ENCODE data around the gene SMURF2. TPM values are rescaled to one million over a fixed set of nuclear protein-coding genes. Genes with fewer than 3 reads are reported as not detected.

Gene SMURF2
- total RNA-seq, 4 donors from 2014 or later, result 30.5 to 52.7 (median 44.1) TPM

DNA sequence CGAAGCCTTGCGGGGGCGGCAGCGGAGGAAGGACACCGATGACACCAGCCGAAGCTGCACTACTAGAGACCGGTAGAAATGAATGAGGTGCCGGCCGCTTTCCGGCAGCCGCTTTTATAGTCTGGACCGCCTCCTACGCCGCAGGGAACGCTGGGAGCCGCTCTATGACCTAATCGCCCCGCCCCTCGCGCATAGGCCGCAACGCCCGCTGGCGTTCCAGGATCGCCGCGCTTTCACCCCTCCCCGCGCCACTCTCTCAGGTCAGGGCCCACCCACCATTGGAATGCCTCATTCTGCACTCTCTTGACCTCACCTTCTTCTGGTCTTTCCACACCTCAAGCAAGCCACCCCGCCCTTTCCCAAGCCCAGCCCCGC is 155.9 kb downstream of the SMURF2 start, which contains the start of gene DDX5:
DDX5 (minus strand) TSS at position 89 of the 375 bp plus-strand sequence. CDS start 170 bp downstream, outside the sequence.
- Histone ChIP-seq H3K27me3 (no peaks in the 10 kb centered on the region), H3K27ac (replicated peaks in 1 of 4) (peak within 1 kb of the TSS; percentile 99 to 100 (median 99)), H3K4me3 (peak within 1 kb of the TSS; percentile 77 to 94 (median 90)), H3K4me1 (peaks cover 55 to 71% (median 60%) of the 10 kb centered on the region in 4 donors), H3K9me3 (no peaks in the 10 kb centered on the region), H3K36me3 (peaks cover 38 to 61% (median 54%) of the 10 kb centered on the region in 4 donors)
- WGBS, result 0% methylated on average over 5 of the region's 31 CpGs
- TF ChIP-seq POLR2AphosphoS5 (IDR thresholded peaks at IDR 0.05) (peak; percentile 92 to 99), POLR2A (IDR thresholded peaks at IDR 0.05; ENCODE audit: low read depth) (peak; percentile 98), EP300 (IDR thresholded peaks at IDR 0.05) (no peak)
- TF ChIP-seq, protein P1, sequence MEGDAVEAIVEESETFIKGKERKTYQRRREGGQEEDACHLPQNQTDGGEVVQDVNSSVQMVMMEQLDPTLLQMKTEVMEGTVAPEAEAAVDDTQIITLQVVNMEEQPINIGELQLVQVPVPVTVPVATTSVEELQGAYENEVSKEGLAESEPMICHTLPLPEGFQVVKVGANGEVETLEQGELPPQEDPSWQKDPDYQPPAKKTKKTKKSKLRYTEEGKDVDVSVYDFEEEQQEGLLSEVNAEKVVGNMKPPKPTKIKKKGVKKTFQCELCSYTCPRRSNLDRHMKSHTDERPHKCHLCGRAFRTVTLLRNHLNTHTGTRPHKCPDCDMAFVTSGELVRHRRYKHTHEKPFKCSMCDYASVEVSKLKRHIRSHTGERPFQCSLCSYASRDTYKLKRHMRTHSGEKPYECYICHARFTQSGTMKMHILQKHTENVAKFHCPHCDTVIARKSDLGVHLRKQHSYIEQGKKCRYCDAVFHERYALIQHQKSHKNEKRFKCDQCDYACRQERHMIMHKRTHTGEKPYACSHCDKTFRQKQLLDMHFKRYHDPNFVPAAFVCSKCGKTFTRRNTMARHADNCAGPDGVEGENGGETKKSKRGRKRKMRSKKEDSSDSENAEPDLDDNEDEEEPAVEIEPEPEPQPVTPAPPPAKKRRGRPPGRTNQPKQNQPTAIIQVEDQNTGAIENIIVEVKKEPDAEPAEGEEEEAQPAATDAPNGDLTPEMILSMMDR (IDR thresholded peaks at IDR 0.05), result no peak
- DNase-seq (ENCODE audit: extremely low spot score), result peak; percentile 100
- intact Hi-C loops (cut with DNase I), result no loop called here

DNA sequence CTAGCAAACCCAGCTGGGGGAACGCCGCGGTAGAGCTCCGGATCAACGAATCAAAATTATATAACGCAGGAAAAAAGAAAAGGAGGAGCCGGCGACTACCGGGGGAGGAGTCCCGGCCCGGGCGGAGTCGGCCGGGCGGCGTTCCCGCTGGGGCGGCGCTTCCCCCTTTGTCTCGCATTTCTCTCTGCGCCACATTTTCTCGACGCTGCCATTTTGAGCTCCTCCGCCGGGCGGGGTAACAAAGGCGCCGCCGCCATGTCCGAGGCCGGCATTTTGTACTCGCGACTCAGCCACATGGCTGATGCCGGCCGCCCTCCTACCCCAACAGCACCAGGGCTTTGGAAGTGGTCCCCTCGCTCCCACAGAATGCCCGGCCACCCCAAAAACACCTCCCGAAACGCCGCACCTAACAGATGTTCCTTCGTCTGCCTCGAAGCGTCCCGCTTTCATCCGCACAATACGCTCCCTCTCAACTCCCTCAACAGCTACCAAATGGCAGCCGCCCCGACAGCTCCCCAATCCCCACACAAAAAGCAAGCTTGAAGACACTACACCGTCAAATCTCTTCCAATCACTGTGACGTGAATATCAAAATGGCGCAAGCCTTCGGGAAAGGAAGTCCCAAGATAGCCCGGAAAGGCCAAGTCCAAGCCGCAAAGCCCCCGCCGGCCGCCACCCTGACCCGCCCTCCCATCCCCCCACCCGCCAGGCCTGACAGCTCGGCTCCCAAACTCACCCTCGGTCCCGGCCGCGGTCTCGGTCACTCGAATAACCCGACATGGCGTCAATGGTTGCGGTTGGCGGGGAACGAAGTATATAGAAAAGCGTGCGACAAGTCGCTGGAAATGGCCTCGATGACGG is 156.5 kb downstream of the SMURF2 start:
- peaks cover 55 to 75% (median 66%) of the 10 kb centered on the region in 4 donors for H3K4me1 ChIP-seq

DNA sequence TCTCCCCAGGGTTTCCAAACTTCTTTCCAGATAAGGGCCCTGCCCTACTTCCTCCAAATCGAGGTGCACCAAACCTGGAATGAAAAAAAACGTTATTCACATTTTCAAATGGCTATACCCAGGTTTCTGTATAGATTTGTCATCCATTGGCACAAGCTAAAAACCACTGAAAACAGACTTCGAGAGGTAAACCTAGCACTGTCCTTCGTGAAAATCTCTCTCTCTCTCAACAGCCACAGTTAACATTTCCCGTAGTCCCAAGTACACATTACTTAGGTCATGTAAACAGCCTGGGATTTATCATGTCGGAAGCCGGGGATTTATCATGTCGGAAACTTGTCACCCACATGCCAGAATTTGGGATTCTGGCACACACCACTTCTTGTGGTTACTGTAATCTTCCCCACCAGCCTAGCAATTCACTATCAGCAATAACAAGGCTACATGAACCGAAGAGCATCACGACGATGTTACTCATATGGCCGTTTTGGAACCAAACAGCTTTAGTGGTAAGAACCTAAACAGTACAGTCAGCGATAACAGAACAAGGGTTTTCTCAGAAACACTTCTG is 157.3 kb downstream of the SMURF2 start:
- Histone ChIP-seq H3K9me3 (no peaks in the 10 kb centered on the region), H3K27ac (replicated peaks in 1 of 4) (peak overlapping the region; percentile 99 to 100 (median 99)), H3K4me3 (peak overlapping the region; percentile 77 to 94 (median 90)), H3K4me1 (peaks cover 61 to 74% (median 71%) of the 10 kb centered on the region in 4 donors), H3K36me3 (peaks cover 44 to 61% (median 55%) of the 10 kb centered on the region in 4 donors), H3K27me3 (no peaks in the 10 kb centered on the region)
- WGBS, result under 1% methylated on average over 13 of the region's 13 CpGs
- no peak for DNase-seq (ENCODE audit: extremely low spot score)
- intact Hi-C loops (cut with DNase I), result loop anchor here (5.0 kb wide), 1 partner anchor 147 kb away; no protein-coding TSS in a partner anchor
- no peak for TF ChIP-seq POLR2AphosphoS5 (IDR thresholded peaks at IDR 0.05)
- TF ChIP-seq, protein P1 (IDR thresholded peaks at IDR 0.05), result no peak
- TF ChIP-seq EP300 (IDR thresholded peaks at IDR 0.05), result no peak
- TF ChIP-seq POLR2A (IDR thresholded peaks at IDR 0.05; ENCODE audit: low read depth), result no peak

More for the DNA sequence above, 156.5 kb downstream of the SMURF2 start:
- Histone ChIP-seq H3K36me3 (peaks cover 38 to 61% (median 54%) of the 10 kb centered on the region in 4 donors), H3K4me3 (peak overlapping the region; percentile 77 to 94 (median 90)), H3K27ac (replicated peaks in 1 of 4) (peak overlapping the region; percentile 99 to 100 (median 99)), H3K27me3 (no peaks in the 10 kb centered on the region), H3K9me3 (no peaks in the 10 kb centered on the region)
- WGBS, result under 1% methylated on average over 55 of the region's 76 CpGs
- DNase-seq (ENCODE audit: extremely low spot score), result peak; percentile 97
- intact Hi-C loops (cut with DNase I), result no loop called here
- TF ChIP-seq EP300 (IDR thresholded peaks at IDR 0.05) (no peak), POLR2AphosphoS5 (IDR thresholded peaks at IDR 0.05) (peak; percentile 89 to 90), POLR2A (IDR thresholded peaks at IDR 0.05; ENCODE audit: low read depth) (peak; percentile 49)

DNA sequence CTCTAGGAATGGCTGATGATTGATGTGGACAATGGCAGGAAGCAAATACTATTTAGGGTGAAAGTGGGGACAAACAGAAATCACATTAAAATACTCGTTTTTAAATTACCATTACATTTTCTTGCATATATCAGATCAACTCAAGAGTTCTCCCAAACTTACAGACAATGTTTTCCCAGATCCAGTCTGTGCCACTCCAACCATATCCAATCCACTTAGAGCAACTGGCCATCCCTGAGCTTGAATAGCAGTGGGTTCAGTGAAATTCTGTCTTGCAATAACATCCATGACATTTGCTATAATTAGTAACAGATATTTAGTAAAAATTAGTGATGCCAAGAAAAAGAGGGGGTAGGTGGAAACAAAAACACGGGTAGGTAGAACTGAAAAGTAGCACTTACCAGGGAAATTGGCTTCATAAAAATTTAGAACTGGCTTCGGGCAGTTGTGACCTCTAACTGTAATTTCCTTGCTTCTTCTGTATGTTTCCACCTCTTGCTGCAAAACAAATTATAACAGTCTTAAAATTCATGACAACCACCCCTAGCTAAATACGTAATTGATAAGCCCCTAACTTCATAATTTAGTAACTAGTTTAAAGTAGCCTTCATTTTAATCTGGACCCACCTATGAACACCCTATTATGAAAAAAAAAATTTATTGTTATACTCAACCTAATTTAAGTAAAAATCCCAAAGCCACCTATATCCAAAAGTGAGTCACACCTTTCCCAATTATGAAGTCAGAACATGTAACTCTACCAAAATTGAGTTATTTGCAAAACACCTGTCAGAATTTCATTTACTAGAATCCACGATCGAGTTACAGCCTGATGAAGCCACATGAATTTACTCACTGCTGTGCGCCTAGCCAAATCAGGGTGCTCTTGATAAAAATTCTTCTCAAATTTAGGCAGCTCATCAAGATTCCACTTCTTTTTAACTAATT is 158.0 kb downstream of the SMURF2 start:
- Histone ChIP-seq H3K27ac (replicated peaks in 1 of 4) (peak overlapping the region; percentile 99 to 100 (median 99)), H3K36me3 (peaks cover 51 to 63% (median 58%) of the 10 kb centered on the region in 4 donors), H3K4me1 (peaks cover 55 to 72% (median 70%) of the 10 kb centered on the region in 4 donors), H3K27me3 (no peaks in the 10 kb centered on the region), H3K9me3 (no peaks in the 10 kb centered on the region), H3K4me3 (peak overlapping the region; percentile 77 to 94 (median 90))
- DNase-seq (ENCODE audit: extremely low spot score), result no peak
- WGBS, result 25% methylated on average over 7 of the region's 7 CpGs
- intact Hi-C loops (cut with DNase I), result loop anchor here (5.0 kb wide), 1 partner anchor 148 kb away; no protein-coding TSS in a partner anchor
- TF ChIP-seq POLR2AphosphoS5 (IDR thresholded peaks at IDR 0.05) (no peak), EP300 (IDR thresholded peaks at IDR 0.05) (no peak), POLR2A (IDR thresholded peaks at IDR 0.05; ENCODE audit: low read depth) (no peak)
- TF ChIP-seq, protein P1 (IDR thresholded peaks at IDR 0.05), result no peak

All from esophagus muscularis mucosa (tissue), 4 donors.